Measurements from ENCODE around the gene ATP6AP1. TPM values are rescaled to one million over a fixed set of nuclear protein-coding genes. Genes with fewer than 3 reads are reported as not detected.

The ATP6AP1 gene
- total and polyA plus RNA-seq, 9 of the 15 experiments (the other 6 are each of a cell fraction or from before 2014, with no cell fraction given), result 8.3 to 90.5 (median 52.9) TPM

DNA sequence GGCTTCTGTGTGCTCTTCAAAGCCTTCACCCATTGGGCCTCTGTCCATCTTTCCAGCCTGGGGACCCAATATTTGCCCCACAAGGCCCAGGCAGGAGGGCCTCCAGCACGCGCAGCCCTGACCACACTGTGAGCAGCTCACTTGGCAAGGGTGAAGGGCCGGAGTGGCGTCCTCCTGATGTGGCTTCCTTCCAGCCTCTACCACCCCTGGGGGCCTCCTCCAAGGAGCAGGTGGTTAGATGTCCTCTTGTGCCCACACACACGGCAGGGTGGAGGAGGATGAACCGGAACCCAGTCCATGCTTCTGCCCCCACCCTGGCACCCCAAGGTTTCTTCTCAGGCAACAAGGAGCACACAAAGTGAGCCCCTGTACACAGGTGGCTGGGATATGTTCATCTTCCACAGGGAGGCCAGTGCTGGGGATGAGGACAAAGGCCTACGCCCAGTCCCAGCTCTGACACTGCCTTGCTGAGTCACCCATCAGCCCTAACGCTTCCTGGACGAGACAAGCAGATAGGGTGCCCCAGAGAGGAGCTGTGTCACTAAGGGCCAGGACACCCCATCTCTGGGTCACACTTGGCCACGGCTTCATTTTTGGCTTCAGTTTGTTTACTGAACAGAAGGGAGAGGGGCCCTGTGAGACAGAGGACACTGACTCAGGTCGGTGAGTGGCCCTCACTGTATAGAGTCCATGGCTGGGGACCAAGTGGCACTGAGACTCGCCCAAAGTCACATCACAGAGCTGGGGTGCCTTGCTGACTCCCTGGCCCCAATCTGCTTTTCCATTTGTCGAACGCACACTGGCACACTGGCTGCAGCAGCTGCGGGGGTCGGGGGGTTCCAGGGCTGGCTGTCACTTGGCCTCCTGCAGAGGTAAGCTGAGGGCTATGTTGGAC, 56.0 kb downstream of the ATP6AP1 start (continued):
- TF ChIP-seq, protein P1, sequence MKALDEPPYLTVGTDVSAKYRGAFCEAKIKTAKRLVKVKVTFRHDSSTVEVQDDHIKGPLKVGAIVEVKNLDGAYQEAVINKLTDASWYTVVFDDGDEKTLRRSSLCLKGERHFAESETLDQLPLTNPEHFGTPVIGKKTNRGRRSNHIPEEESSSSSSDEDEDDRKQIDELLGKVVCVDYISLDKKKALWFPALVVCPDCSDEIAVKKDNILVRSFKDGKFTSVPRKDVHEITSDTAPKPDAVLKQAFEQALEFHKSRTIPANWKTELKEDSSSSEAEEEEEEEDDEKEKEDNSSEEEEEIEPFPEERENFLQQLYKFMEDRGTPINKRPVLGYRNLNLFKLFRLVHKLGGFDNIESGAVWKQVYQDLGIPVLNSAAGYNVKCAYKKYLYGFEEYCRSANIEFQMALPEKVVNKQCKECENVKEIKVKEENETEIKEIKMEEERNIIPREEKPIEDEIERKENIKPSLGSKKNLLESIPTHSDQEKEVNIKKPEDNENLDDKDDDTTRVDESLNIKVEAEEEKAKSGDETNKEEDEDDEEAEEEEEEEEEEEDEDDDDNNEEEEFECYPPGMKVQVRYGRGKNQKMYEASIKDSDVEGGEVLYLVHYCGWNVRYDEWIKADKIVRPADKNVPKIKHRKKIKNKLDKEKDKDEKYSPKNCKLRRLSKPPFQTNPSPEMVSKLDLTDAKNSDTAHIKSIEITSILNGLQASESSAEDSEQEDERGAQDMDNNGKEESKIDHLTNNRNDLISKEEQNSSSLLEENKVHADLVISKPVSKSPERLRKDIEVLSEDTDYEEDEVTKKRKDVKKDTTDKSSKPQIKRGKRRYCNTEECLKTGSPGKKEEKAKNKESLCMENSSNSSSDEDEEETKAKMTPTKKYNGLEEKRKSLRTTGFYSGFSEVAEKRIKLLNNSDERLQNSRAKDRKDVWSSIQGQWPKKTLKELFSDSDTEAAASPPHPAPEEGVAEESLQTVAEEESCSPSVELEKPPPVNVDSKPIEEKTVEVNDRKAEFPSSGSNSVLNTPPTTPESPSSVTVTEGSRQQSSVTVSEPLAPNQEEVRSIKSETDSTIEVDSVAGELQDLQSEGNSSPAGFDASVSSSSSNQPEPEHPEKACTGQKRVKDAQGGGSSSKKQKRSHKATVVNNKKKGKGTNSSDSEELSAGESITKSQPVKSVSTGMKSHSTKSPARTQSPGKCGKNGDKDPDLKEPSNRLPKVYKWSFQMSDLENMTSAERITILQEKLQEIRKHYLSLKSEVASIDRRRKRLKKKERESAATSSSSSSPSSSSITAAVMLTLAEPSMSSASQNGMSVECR (CRISPR knock-in tag; IDR thresholded peaks at IDR 0.05), result peak; percentile 38; the same call in 1 of the 2 replicates
- TF ChIP-seq TBL1XR1 (IDR thresholded peaks at IDR 0.05; ENCODE audit: low read length in 2 of 2) (peak in 1 of 2 experiments; percentile 39; a peak in 1 of 4 replicates), CREM (IDR thresholded peaks at IDR 0.05; ENCODE audit: low read depth) (peak; percentile 61), ARID1B (IDR thresholded peaks at IDR 0.05) (peak; percentile 71), SMARCA4 (IDR thresholded peaks at IDR 0.05) (peak; percentile 64), TBP (optimal IDR thresholded peaks at IDR 0.05; ENCODE audit: low read depth, low read length) (peak; percentile 68), BACH1 (tag; IDR thresholded peaks at IDR 0.05) (peak; percentile 76), SRF (CRISPR knock-in tag; IDR thresholded peaks at IDR 0.05) (peak in 1 of 2 experiments; percentile 80; a peak in 1 of 4 replicates), HCFC1 (IDR thresholded peaks at IDR 0.05; ENCODE audit: low read depth, low read length) (0 out of 2 replicates have a peak, but pooled peaks have one; percentile 15), GTF2F1 (IDR thresholded peaks at IDR 0.05; ENCODE audit: low read depth, low read length) (no peak), FOXK2 (conservative IDR thresholded peaks at IDR 0.05 in 1 of 2, IDR thresholded peaks at IDR 0.05 in 1 of 2; ENCODE audit: low read depth in 2 of 2) (0 out of 4 replicates have a peak, but pooled peaks have one; percentile 40 to 42), MAFF (IDR thresholded peaks at IDR 0.05; ENCODE audit: low read length) (peak; percentile 85), RCOR1 (IDR thresholded peaks at IDR 0.05; ENCODE audit: borderline replicate concordance in 1 of 2, low read depth in 2 of 2, low read length in 2 of 2) (peak in 1 of 2 experiments; percentile 85; a peak in 2 of 4 replicates), PPARD (CRISPR knock-in tag; IDR thresholded peaks at IDR 0.05) (no peak), CXXC5 (CRISPR knock-in tag; IDR thresholded peaks at IDR 0.05) (0 out of 2 replicates have a peak, but pooled peaks have one; percentile 41)
- TF ChIP-seq, protein P2, sequence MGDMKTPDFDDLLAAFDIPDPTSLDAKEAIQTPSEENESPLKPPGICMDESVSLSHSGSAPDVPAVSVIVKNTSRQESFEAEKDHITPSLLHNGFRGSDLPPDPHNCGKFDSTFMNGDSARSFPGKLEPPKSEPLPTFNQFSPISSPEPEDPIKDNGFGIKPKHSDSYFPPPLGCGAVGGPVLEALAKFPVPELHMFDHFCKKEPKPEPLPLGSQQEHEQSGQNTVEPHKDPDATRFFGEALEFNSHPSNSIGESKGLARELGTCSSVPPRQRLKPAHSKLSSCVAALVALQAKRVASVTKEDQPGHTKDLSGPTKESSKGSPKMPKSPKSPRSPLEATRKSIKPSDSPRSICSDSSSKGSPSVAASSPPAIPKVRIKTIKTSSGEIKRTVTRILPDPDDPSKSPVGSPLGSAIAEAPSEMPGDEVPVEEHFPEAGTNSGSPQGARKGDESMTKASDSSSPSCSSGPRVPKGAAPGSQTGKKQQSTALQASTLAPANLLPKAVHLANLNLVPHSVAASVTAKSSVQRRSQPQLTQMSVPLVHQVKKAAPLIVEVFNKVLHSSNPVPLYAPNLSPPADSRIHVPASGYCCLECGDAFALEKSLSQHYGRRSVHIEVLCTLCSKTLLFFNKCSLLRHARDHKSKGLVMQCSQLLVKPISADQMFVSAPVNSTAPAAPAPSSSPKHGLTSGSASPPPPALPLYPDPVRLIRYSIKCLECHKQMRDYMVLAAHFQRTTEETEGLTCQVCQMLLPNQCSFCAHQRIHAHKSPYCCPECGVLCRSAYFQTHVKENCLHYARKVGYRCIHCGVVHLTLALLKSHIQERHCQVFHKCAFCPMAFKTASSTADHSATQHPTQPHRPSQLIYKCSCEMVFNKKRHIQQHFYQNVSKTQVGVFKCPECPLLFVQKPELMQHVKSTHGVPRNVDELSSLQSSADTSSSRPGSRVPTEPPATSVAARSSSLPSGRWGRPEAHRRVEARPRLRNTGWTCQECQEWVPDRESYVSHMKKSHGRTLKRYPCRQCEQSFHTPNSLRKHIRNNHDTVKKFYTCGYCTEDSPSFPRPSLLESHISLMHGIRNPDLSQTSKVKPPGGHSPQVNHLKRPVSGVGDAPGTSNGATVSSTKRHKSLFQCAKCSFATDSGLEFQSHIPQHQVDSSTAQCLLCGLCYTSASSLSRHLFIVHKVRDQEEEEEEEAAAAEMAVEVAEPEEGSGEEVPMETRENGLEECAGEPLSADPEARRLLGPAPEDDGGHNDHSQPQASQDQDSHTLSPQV (IDR thresholded peaks at IDR 0.05), result peak; percentile 94
- TF ChIP-seq, protein P3, sequence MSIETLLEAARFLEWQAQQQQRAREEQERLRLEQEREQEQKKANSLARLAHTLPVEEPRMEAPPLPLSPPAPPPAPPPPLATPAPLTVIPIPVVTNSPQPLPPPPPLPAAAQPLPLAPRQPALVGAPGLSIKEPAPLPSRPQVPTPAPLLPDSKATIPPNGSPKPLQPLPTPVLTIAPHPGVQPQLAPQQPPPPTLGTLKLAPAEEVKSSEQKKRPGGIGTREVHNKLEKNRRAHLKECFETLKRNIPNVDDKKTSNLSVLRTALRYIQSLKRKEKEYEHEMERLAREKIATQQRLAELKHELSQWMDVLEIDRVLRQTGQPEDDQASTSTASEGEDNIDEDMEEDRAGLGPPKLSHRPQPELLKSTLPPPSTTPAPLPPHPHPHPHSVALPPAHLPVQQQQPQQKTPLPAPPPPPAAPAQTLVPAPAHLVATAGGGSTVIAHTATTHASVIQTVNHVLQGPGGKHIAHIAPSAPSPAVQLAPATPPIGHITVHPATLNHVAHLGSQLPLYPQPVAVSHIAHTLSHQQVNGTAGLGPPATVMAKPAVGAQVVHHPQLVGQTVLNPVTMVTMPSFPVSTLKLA (conservative IDR thresholded peaks at IDR 0.05), result peak in 1 of 2 experiments; percentile 52; a peak in 2 of 4 replicates

Data from K562 (cell line).